H9 (cell line): ENCODE data around the gene PTPN21. TPM values are rescaled to one million over a fixed set of nuclear protein-coding genes. Genes with fewer than 3 reads are reported as not detected.

Experiments
- DNase-seq: peaks from one replicate; pipeline ENCODE4 v3.0.0-alpha.2; 2017
- H2AFZ ChIP-seq: one replicate; pipeline ENCODE4 v1.6.1; 2013; ENCODE audit warnings: mild to moderate bottlenecking, low read length, control low read depth, moderate library complexity
- H2AK5ac ChIP-seq: 2 replicates; pipeline ENCODE4 v1.6.1; 2013; ENCODE audit warnings: low read length, control low read depth, mixed read lengths; ENCODE audit not compliant: insufficient read length
- H2BK120ac ChIP-seq: one replicate; pipeline ENCODE4 v1.6.1; 2013; ENCODE audit warnings: low read depth, mild to moderate bottlenecking, low read length, control low read depth, inconsistent platforms; ENCODE audit not compliant: poor library complexity, severe bottlenecking
- H2BK12ac ChIP-seq: 2 replicates; pipeline ENCODE4 v1.6.1; 2013; ENCODE audit warnings: low read length, control low read depth, mixed read lengths, low read depth; ENCODE audit not compliant: insufficient read length
- H2BK15ac ChIP-seq: 2 replicates; pipeline ENCODE4 v1.6.1; 2013; ENCODE audit warnings: low read depth, low read length, control low read depth
- H2BK20ac ChIP-seq: one replicate; pipeline ENCODE4 v1.6.1; 2013; ENCODE audit warnings: low read depth, mild to moderate bottlenecking, low read length, control low read depth, inconsistent platforms; ENCODE audit not compliant: poor library complexity, severe bottlenecking
- H2BK5ac ChIP-seq: 2 replicates; pipeline ENCODE4 v1.6.1; 2013; ENCODE audit warnings: low read length, control low read depth, mixed read lengths; ENCODE audit not compliant: insufficient read length
- H3K14ac ChIP-seq: 2 replicates; pipeline ENCODE4 v1.6.1; 2013; ENCODE audit warnings: low read length, control low read depth; ENCODE audit not compliant: insufficient read depth
- H3K18ac ChIP-seq: 2 replicates; pipeline ENCODE4 v1.6.1; 2013; ENCODE audit warnings: low read depth, mild to moderate bottlenecking, mixed read lengths, low read length, control low read depth; ENCODE audit not compliant: insufficient read length
- H3K23ac ChIP-seq: 2 replicates; pipeline ENCODE4 v1.6.1; 2013; ENCODE audit warnings: low read length, control low read depth, mixed read lengths, low read depth; ENCODE audit not compliant: insufficient read length
- H3K23me2 ChIP-seq: 2 replicates; pipeline ENCODE4 v1.6.1; 2013; ENCODE audit warnings: low read depth, mild to moderate bottlenecking, mixed read lengths, low read length, control low read depth; ENCODE audit not compliant: insufficient read length, poor library complexity, severe bottlenecking
- H3K27ac ChIP-seq: 2 replicates; pipeline ENCODE4 v1.5.1; 2013; ENCODE audit warnings: low read length, control low read depth, mixed read lengths, low read depth; ENCODE audit not compliant: insufficient read length
- H3K27me3 ChIP-seq: 2 replicates; pipeline ENCODE4 v1.6.1; 2013; ENCODE audit warnings: low read length, control low read depth, inconsistent platforms; ENCODE audit not compliant: insufficient read depth
- H3K4ac ChIP-seq: 2 replicates; pipeline ENCODE4 v1.6.1; 2013; ENCODE audit warnings: low read depth, mild to moderate bottlenecking, control low read depth, inconsistent platforms, low read length, moderate library complexity
- H3K4me1 ChIP-seq: 2 replicates; pipeline ENCODE4 v1.6.1; 2013; ENCODE audit warnings: low read length, control low read depth, inconsistent platforms; ENCODE audit not compliant: insufficient read depth
- H3K4me2 ChIP-seq: 2 replicates; pipeline ENCODE4 v1.6.1; 2013; ENCODE audit warnings: low read length, control low read depth, mixed read lengths; ENCODE audit not compliant: insufficient read length, insufficient read depth
- H3K56ac ChIP-seq: 2 replicates; pipeline ENCODE4 v1.6.1; 2013; ENCODE audit warnings: low read depth, mild to moderate bottlenecking, mixed read lengths, low read length, control low read depth; ENCODE audit not compliant: insufficient read length
- H3K79me1 ChIP-seq: 2 replicates; pipeline ENCODE4 v1.6.1; 2013; ENCODE audit warnings: low read depth, mild to moderate bottlenecking, moderate library complexity, low read length, control low read depth, inconsistent platforms; ENCODE audit not compliant: insufficient read depth, poor library complexity, severe bottlenecking
- H3K79me2 ChIP-seq: 2 replicates; pipeline ENCODE4 v1.6.1; 2013; ENCODE audit warnings: low read length, control low read depth, inconsistent platforms; ENCODE audit not compliant: insufficient read depth
- H3K9ac ChIP-seq: 2 replicates; pipeline ENCODE4 v1.6.1; 2013; ENCODE audit warnings: low read length, control low read depth, mixed read lengths; ENCODE audit not compliant: insufficient read length; ENCODE audit errors: extremely low read depth
- H3K9me3 ChIP-seq: one replicate; pipeline ENCODE4 v1.6.1; 2013; ENCODE audit warnings: low read depth, low read length, inconsistent platforms; ENCODE audit not compliant: control insufficient read depth
- H3T11ph ChIP-seq: one replicate; pipeline ENCODE4 v1.6.1; 2013; ENCODE audit warnings: mild to moderate bottlenecking, low read length, control low read depth, inconsistent platforms
- H4K20me1 ChIP-seq: one replicate; pipeline ENCODE4 v1.6.1; 2013; ENCODE audit not compliant: control insufficient read depth, insufficient read length, insufficient read depth
- H4K5ac ChIP-seq: 2 replicates; pipeline ENCODE4 v1.6.1; 2013; ENCODE audit warnings: low read depth, mild to moderate bottlenecking, mixed read lengths, low read length, control low read depth; ENCODE audit not compliant: insufficient read length
- H4K8ac ChIP-seq: replicated peaks from 2 replicates; pipeline ENCODE4 v1.6.1; 2013; ENCODE audit warnings: low read length, control low read depth, mixed read lengths, low read depth; ENCODE audit not compliant: insufficient read length
- H4K91ac ChIP-seq: 2 replicates; pipeline ENCODE4 v1.6.1; 2013; ENCODE audit warnings: low read depth, mild to moderate bottlenecking, moderate library complexity, mixed read lengths, low read length, control low read depth; ENCODE audit not compliant: insufficient read length
- H3K27ac Mint-ChIP-seq, 3 experiments: 2 replicates in 2 of 3; 3 replicates in 1 of 3; pipeline ENCODE4 v1.8.0; 2020 to 2021; ENCODE audit warnings: mixed read lengths in 3 of 3, mild to moderate bottlenecking in 1 of 3, moderate library complexity in 1 of 3
- H3K27me3 Mint-ChIP-seq: 2 replicates; pipeline ENCODE4 v1.8.0; 2021; ENCODE audit warnings: low read depth, mild to moderate bottlenecking, moderate library complexity, mixed read lengths
- H3K36me3 Mint-ChIP-seq, 3 experiments: 2 replicates in 2 of 3; 3 replicates in 1 of 3; pipeline ENCODE4 v1.8.0; 2020 to 2021; ENCODE audit warnings: low read depth in 3 of 3, mixed read lengths in 3 of 3; ENCODE audit not compliant: insufficient read depth in 1 of 3
- H3K4me1 Mint-ChIP-seq, 2 experiments: 2 replicates each; pipeline ENCODE4 v1.8.0; 2020; ENCODE audit warnings: mixed read lengths in 2 of 2
- H3K4me3 Mint-ChIP-seq, 2 experiments: 2 replicates in 1 of 2; 3 replicates in 1 of 2; pipeline ENCODE4 v1.8.0; 2020 to 2021; ENCODE audit warnings: mild to moderate bottlenecking in 2 of 2, mixed read lengths in 2 of 2, moderate library complexity in 1 of 2
- H3K9me3 Mint-ChIP-seq, 2 experiments: 2 replicates in 1 of 2; 3 replicates in 1 of 2; pipeline ENCODE4 v1.8.0; 2020; ENCODE audit warnings: mild to moderate bottlenecking in 2 of 2, mixed read lengths in 2 of 2, moderate library complexity in 1 of 2
- WGBS: extraction: QIAGEN DNeasy Blood & Tissue Kit; methylation state at CpG from one replicate; pipeline ENCODE4 v1.1.7; 2013; ENCODE audit warnings: missing lambda C conversion rate, low lambda C conversion rate, mixed read lengths; ENCODE audit not compliant: insufficient read length; ENCODE audit errors: extremely low coverage; 5-methylcytosine and 5-hydroxymethylcytosine counted together
- total RNA-seq: library from RNA; stranded (reverse); gene quantifications from 2 replicates; pipeline ENCODE4 v1.2.1, GENCODE V29; 2021
- TF ChIP-seq, protein P1 (sequence below): fragments of 200-600 bp; sonication (generic); conservative IDR thresholded peaks from 3 replicates; pipeline ENCODE4 v1.8.0; 2021; ENCODE audit warnings: antibody characterized with exemption, mild to moderate bottlenecking

PTPN21 gene
- total RNA-seq, 1 experiment from 2014 or later: 14.3 TPM

- H3K9me3 ChIP-seq: no peaks in the 10 kb centered on the region
- H3K27ac Mint-ChIP-seq: peak overlapping the region in 2 of 3 experiments; percentile 58 to 59; a peak in 3 of 7 replicates
- no peak overlapping the region for H2BK5ac ChIP-seq
- no CpG with 5 or more reads among the region's 10 CpGs for WGBS
- no peak overlapping the region for H3K14ac ChIP-seq
- no peak overlapping the region for H2AK5ac ChIP-seq
- TF ChIP-seq, protein P1, sequence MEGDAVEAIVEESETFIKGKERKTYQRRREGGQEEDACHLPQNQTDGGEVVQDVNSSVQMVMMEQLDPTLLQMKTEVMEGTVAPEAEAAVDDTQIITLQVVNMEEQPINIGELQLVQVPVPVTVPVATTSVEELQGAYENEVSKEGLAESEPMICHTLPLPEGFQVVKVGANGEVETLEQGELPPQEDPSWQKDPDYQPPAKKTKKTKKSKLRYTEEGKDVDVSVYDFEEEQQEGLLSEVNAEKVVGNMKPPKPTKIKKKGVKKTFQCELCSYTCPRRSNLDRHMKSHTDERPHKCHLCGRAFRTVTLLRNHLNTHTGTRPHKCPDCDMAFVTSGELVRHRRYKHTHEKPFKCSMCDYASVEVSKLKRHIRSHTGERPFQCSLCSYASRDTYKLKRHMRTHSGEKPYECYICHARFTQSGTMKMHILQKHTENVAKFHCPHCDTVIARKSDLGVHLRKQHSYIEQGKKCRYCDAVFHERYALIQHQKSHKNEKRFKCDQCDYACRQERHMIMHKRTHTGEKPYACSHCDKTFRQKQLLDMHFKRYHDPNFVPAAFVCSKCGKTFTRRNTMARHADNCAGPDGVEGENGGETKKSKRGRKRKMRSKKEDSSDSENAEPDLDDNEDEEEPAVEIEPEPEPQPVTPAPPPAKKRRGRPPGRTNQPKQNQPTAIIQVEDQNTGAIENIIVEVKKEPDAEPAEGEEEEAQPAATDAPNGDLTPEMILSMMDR: no peak
- no peaks in the 10 kb centered on the region for H3K79me2 ChIP-seq
- no peak overlapping the region for H3T11ph ChIP-seq
- no peaks in the 10 kb centered on the region for H3K79me1 ChIP-seq
- H3K4me2 ChIP-seq: no peak overlapping the region
- H4K91ac ChIP-seq: no peak overlapping the region
- no peak overlapping the region for H2AFZ ChIP-seq
- no peaks in the 10 kb centered on the region for H3K27me3 ChIP-seq
- H3K23me2 ChIP-seq: no peaks in the 10 kb centered on the region
- no peak overlapping the region for H4K5ac ChIP-seq
- H2BK12ac ChIP-seq: no peak overlapping the region
- H3K56ac ChIP-seq: no peak overlapping the region
- H3K36me3 Mint-ChIP-seq: peaks cover 32 to 95% (median 82%) of the 10 kb centered on the region in 3 experiments; a peak in 6 of 7 replicates
- H2BK120ac ChIP-seq: no peak overlapping the region
- H3K18ac ChIP-seq: no peak overlapping the region
- no peak overlapping the region for H4K8ac ChIP-seq
- H4K20me1 ChIP-seq: no peaks in the 10 kb centered on the region
- no peak for DNase-seq
- peaks cover 0 to 3% of the 10 kb centered on the region in 2 experiments; a peak in 1 of 4 replicates for H3K4me1 Mint-ChIP-seq
- H3K9me3 Mint-ChIP-seq: no peaks in the 10 kb centered on the region
- no peaks in the 10 kb centered on the region for H3K4me1 ChIP-seq
- no peak overlapping the region for H3K27ac ChIP-seq
- no peak overlapping the region for H3K9ac ChIP-seq
- H2BK15ac ChIP-seq: no peak overlapping the region
- H3K27me3 Mint-ChIP-seq: no peaks in the 10 kb centered on the region
- no peak overlapping the region for H3K23ac ChIP-seq
- no peak overlapping the region for H2BK20ac ChIP-seq
- H3K4ac ChIP-seq: no peak overlapping the region
- no peak overlapping the region for H3K4me3 Mint-ChIP-seq
Measured at GRCh38 chr14:88599761-88600439, 45.1 kb upstream of the PTPN21 start.
